ENCODE results near the gene ETV5.

The ETV5 gene

DNA sequence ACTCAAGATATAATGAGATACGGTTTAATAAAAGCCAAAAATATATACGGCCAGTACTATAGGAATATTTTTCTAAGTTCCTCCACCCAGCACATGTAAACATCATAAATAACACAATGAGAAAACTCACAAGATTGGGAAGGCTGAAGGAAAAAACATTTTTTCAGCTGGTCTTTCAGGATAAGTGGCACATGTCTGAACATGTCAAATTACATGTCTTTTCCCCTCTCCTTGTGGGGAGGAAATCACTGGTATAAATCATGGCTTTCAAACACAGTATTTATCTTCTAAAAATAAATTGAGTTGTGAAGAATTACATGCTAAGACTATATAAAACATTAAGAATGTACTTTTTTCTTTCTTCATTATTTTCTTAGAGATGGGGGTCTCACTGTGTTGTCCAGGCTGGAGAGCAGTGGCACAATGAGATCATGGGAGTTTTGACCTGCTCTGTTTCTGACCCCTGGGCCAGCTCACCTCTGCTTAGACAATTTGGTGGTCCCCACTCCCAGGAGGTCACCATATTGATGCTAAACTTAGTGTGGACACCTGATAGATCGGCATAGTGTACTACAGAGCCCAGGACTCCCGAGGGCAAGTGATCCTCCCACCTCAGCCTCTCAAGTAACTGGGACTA lies 32.8 kb downstream of the ETV5 start:
- POLR2A ChIA-PET: no interaction called here
- Histone ChIP-seq H3K27ac (ENCODE audit: extremely low read depth, low read depth, low read length) (no peak overlapping the region), H3K9me3 (ENCODE audit: control insufficient read depth, insufficient read depth, low read depth, low read length) (no peaks in the 10 kb centered on the region), H3K4me1 (ENCODE audit: control insufficient read depth, insufficient read depth, low read length) (no peaks in the 10 kb centered on the region), H3K4me3 (ENCODE audit: low read depth, low read length) (no peak overlapping the region), H3K36me3 (ENCODE audit: control insufficient read depth in 2 of 2, insufficient read depth in 1 of 2, low read length in 2 of 2) (peaks cover 0 to 3% of the 10 kb centered on the region in 2 experiments; a peak in 1 of 3 replicates)
- CTCF ChIA-PET: interaction anchor here (0.5 kb wide), 2 partner anchors 464 to 465 kb away, joined by 3 to 4 read pairs; no protein-coding TSS in a partner anchor
- TF ChIP-seq ZNF654 (tag by site-specific recombination; IDR thresholded peaks at IDR 0.05; ENCODE audit: low read depth) (no peak), ZNF24 (tag by site-specific recombination; IDR thresholded peaks at IDR 0.05) (no peak), GLI2 (tag by site-specific recombination; IDR thresholded peaks at IDR 0.05; ENCODE audit: borderline replicate concordance, low read depth) (no peak), ZNF280C (tag by site-specific recombination; IDR thresholded peaks at IDR 0.05) (no peak), ZNF658 (tag by site-specific recombination; IDR thresholded peaks at IDR 0.05) (no peak), ZNF169 (tag by site-specific recombination; IDR thresholded peaks at IDR 0.05) (no peak), ZNF610 (tag by site-specific recombination; IDR thresholded peaks at IDR 0.05; ENCODE audit: borderline replicate concordance) (no peak), ZNF239 (tag by site-specific recombination; IDR thresholded peaks at IDR 0.05) (no peak), ZNF785 (tag by site-specific recombination; IDR thresholded peaks at IDR 0.05) (no peak), ZNF830 (tag by site-specific recombination; IDR thresholded peaks at IDR 0.05; ENCODE audit: low read depth) (no peak), KLF9 (tag by site-specific recombination; IDR thresholded peaks at IDR 0.05; ENCODE audit: low read depth) (no peak), MZF1 (tag by site-specific recombination; IDR thresholded peaks at IDR 0.05; ENCODE audit: borderline replicate concordance) (no peak), SP7 (tag by site-specific recombination; IDR thresholded peaks at IDR 0.05) (no peak), ZNF140 (tag by site-specific recombination; IDR thresholded peaks at IDR 0.05) (no peak), ZNF600 (tag by site-specific recombination; IDR thresholded peaks at IDR 0.05) (no peak), ZNF223 (tag by site-specific recombination; IDR thresholded peaks at IDR 0.05) (no peak), ZBTB21 (tag by site-specific recombination; IDR thresholded peaks at IDR 0.05) (no peak)
- TF ChIP-seq, protein P1, sequence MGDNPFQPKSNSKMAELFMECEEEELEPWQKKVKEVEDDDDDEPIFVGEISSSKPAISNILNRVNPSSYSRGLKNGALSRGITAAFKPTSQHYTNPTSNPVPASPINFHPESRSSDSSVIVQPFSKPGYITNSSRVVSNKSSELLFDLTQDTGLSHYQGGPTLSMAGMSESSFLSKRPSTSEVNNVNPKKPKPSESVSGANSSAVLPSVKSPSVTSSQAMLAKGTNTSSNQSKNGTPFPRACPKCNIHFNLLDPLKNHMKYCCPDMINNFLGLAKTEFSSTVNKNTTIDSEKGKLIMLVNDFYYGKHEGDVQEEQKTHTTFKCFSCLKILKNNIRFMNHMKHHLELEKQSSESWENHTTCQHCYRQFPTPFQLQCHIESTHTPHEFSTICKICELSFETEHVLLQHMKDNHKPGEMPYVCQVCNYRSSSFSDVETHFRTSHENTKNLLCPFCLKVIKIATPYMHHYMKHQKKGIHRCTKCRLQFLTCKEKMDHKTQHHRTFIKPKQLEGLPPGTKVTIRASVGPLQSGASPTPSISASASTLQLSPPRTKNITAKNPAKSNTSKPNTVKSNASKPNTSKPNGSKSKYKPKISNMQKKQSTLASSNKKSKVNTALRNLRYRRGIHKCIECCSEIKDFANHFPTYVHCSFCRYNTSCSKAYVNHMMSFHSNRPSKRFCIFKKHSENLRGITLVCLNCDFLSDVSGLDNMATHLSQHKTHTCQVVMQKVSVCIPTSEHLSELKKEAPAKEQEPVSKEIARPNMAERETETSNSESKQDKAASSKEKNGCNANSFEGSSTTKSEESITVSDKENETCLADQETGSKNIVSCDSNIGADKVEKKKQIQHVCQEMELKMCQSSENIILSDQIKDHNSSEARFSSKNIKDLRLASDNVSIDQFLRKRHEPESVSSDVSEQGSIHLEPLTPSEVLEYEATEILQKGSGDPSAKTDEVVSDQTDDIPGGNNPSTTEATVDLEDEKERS (tag by site-specific recombination; IDR thresholded peaks at IDR 0.05): no peak

- Histone ChIP-seq H3K4me3 (ENCODE audit: low read depth, low read length) (no peak overlapping the region), H3K36me3 (ENCODE audit: control insufficient read depth in 2 of 2, insufficient read depth in 1 of 2, low read length in 2 of 2) (peaks cover 0 to 3% of the 10 kb centered on the region in 2 experiments; a peak in 1 of 3 replicates), H3K27ac (ENCODE audit: extremely low read depth, low read depth, low read length) (no peak overlapping the region), H3K9me3 (ENCODE audit: control insufficient read depth, insufficient read depth, low read depth, low read length) (no peaks in the 10 kb centered on the region), H3K4me1 (ENCODE audit: control insufficient read depth, insufficient read depth, low read length) (no peaks in the 10 kb centered on the region)
- POLR2A ChIA-PET: no interaction called here
- TF ChIP-seq, protein P2, sequence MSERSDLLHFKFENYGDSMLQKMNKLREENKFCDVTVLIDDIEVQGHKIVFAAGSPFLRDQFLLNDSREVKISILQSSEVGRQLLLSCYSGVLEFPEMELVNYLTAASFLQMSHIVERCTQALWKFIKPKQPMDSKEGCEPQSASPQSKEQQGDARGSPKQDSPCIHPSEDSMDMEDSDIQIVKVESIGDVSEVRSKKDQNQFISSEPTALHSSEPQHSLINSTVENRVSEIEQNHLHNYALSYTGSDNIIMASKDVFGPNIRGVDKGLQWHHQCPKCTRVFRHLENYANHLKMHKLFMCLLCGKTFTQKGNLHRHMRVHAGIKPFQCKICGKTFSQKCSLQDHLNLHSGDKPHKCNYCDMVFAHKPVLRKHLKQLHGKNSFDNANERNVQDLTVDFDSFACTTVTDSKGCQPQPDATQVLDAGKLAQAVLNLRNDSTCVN (tag by site-specific recombination; optimal IDR thresholded peaks at IDR 0.05): no peak
- TF ChIP-seq ZNF701 (tag by site-specific recombination; IDR thresholded peaks at IDR 0.05): no peak
- no peak for TF ChIP-seq ZNF169 (tag by site-specific recombination; IDR thresholded peaks at IDR 0.05)
- no peak for TF ChIP-seq ZNF777 (tag by site-specific recombination; IDR thresholded peaks at IDR 0.05; ENCODE audit: borderline replicate concordance)
- CTCF ChIA-PET: interaction anchor here (0.5 kb wide), 1 partner anchor 465 kb away, joined by 4 read pairs; no protein-coding TSS in a partner anchor
Observed at GRCh38 chr3:186075489-186075888, 33.4 kb downstream of the ETV5 start.
